K562 (cell line): ENCODE measurements around the gene KHDC3L. TPM values are rescaled to one million over a fixed set of nuclear protein-coding genes. Genes with fewer than 3 reads are reported as not detected.

Source experiments
- ATAC-seq: fragments of 200-7000 bp; cut with Tn5 transposase; 3 replicates; pipeline ENCODE4 v1.9.1; 2020; ENCODE audit warnings: moderate library complexity
- Bru-seq: library from RNA; stranded (reverse); fragments of 400-500 nt; gene quantifications from one replicate; lab custom pipeline; 2021; lab: Mats Ljungman, UMichigan
- BruChase-seq, 2 experiments: library from RNA; stranded (reverse); fragments of 400-500 nt; gene quantifications; one replicate each; lab custom pipeline; 2021; lab: Mats Ljungman, UMichigan
- BruUV-seq: library from RNA; stranded (reverse); fragments of 400-500 nt; replicated peaks from 2 replicates; lab custom pipeline; 2021; lab: Mats Ljungman, UMichigan
- CTCF ChIA-PET: fragments of 300-600 bp; formaldehyde crosslinking; extraction: SDS; loops from one replicate; lab custom pipeline; 2021; ENCODE audit warnings: low intra/inter-chr PET ratio; lab: Yijun Ruan, JAX
- POLR2A ChIA-PET: fragments of 300-600, 350-650 bp; sonication (Branson Sonifier 250); formaldehyde crosslinking; extraction: SDS; loops from one replicate; lab custom pipeline; 2021; ENCODE audit warnings: antibody characterized with exemption, inconsistent platforms; lab: Yijun Ruan, JAX
- DNase-seq, 4 experiments: peaks; one replicate each; pipeline versions ENCODE4 v3.0.0 to v3.0.0-alpha.2; 2011 to 2018; ENCODE audit warnings: low spot score in 3 of 4, mixed read lengths in 3 of 4; ENCODE audit errors: extremely low read depth in 1 of 4
- FAIRE-seq: peaks from 2 replicates; lab custom pipeline; 2011; peaks lifted over from hg19 to GRCh38; lab: Jason Lieb, UNC
- H2AFZ ChIP-seq: 2 replicates; pipeline ENCODE4 v1.6.0; 2011; ENCODE audit warnings: low read depth, low read length, control low read depth, inconsistent platforms
- H3K27ac ChIP-seq: fragments of 200-600 bp; 3 replicates; pipeline ENCODE4 v1.8.0; 2011; ENCODE audit warnings: low read depth, mild to moderate bottlenecking, control low read depth, inconsistent platforms, low read length, moderate library complexity, mixed read lengths; ENCODE audit errors: extremely low read depth
- H3K27me3 ChIP-seq, 2 experiments: fragments of 300-600 bp in 1 of 2; 2 replicates in 1 of 2; 3 replicates in 1 of 2; pipeline versions ENCODE4 v1.6.0 to v1.8.0; 2011; ENCODE audit warnings: inconsistent platforms in 2 of 2, low read length in 2 of 2, mild to moderate bottlenecking in 1 of 2, mixed read lengths in 1 of 2, moderate library complexity in 1 of 2; ENCODE audit not compliant: control insufficient read depth in 2 of 2, insufficient read depth in 2 of 2
- H3K36me3 ChIP-seq: fragments of 300-600 bp; 3 replicates; pipeline ENCODE4 v1.8.0; 2011; ENCODE audit warnings: mild to moderate bottlenecking, low read length, inconsistent platforms; ENCODE audit not compliant: control insufficient read depth, insufficient read depth
- H3K4me1 ChIP-seq, 2 experiments: fragments of 200-600 bp in 1 of 2; replicated peaks in 1 of 2; 2 replicates in 1 of 2; 3 replicates in 1 of 2; pipeline versions ENCODE4 v1.5.1 to v1.8.0; 2011; ENCODE audit warnings: inconsistent platforms in 2 of 2, low read length in 2 of 2, mild to moderate bottlenecking in 1 of 2, mixed read lengths in 1 of 2, moderate library complexity in 1 of 2; ENCODE audit not compliant: control insufficient read depth in 2 of 2, insufficient read depth in 2 of 2
- H3K4me2 ChIP-seq: 2 replicates; pipeline ENCODE4 v1.6.1; 2011; ENCODE audit warnings: low read length, control low read depth, inconsistent platforms, mixed read lengths; ENCODE audit not compliant: insufficient read depth
- H3K4me3 ChIP-seq: fragments of 200-600 bp; sonication (generic), shearing (Covaris generic); 2 replicates; pipeline ENCODE4 v1.5.1; 2016; ENCODE audit warnings: control low read depth, inconsistent platforms
- H3K79me2 ChIP-seq: fragments of 200-600 bp; 3 replicates; pipeline ENCODE4 v1.8.0; 2011; ENCODE audit warnings: low read length, inconsistent platforms; ENCODE audit not compliant: control insufficient read depth, insufficient read depth
- H3K9ac ChIP-seq, 2 experiments: 2 replicates each; pipeline versions ENCODE4 v1.6.0 to v1.6.1; 2011; ENCODE audit warnings: low read depth in 2 of 2, low read length in 2 of 2, control low read depth in 1 of 2, inconsistent platforms in 1 of 2, mild to moderate bottlenecking in 1 of 2, mixed read lengths in 1 of 2; ENCODE audit not compliant: insufficient read depth in 1 of 2
- H3K9me1 ChIP-seq: one replicate; pipeline ENCODE4 v1.6.0; 2011; ENCODE audit warnings: inconsistent platforms, mild to moderate bottlenecking, low read length, moderate library complexity; ENCODE audit not compliant: control insufficient read depth, insufficient read depth
- H3K9me3 ChIP-seq: replicated peaks from 2 replicates; pipeline ENCODE4 v1.5.1; 2011; ENCODE audit warnings: low read depth, low read length, inconsistent platforms; ENCODE audit not compliant: control insufficient read depth, insufficient read depth
- H4K20me1 ChIP-seq: replicated peaks from 2 replicates; pipeline ENCODE4 v1.6.1; 2011; ENCODE audit warnings: low read length, inconsistent platforms, mixed read lengths; ENCODE audit not compliant: control insufficient read depth, insufficient read depth
- GATAD2B ChIP-seq: fragments of 450-650 bp; IDR thresholded peaks from 2 replicates; pipeline ENCODE4 v1.6.1; 2017; ENCODE audit warnings: mild to moderate bottlenecking, borderline replicate concordance
- JUN ChIP-seq, 2 experiments: sonication (generic) in 1 of 2; formaldehyde crosslinking in 1 of 2; IDR thresholded peaks; 2 replicates each; pipeline versions ENCODE4 v1.6.1 to v1.8.0; 2012 to 2022; ENCODE audit warnings: borderline replicate concordance in 2 of 2, mild to moderate bottlenecking in 2 of 2, improper control_type of control experiment in 1 of 2, low read depth in 1 of 2, low read length in 1 of 2, missing genetic modification reagents in 1 of 2
- MEIS2 ChIP-seq: fragments of 450-650 bp; IDR thresholded peaks from 2 replicates; pipeline ENCODE4 v1.6.1; 2014; ENCODE audit warnings: mild to moderate bottlenecking; ENCODE audit not compliant: partially characterized antibody
- MYBL2 ChIP-seq, 2 experiments: fragments of 450-650 bp in 1 of 2; sonication (generic) in 1 of 2; formaldehyde crosslinking in 1 of 2; IDR thresholded peaks; 2 replicates each; pipeline versions ENCODE4 v1.6.1 to v1.8.1; 2017 to 2022; ENCODE audit warnings: borderline replicate concordance in 1 of 2, inconsistent platforms in 1 of 2, low read depth in 1 of 2, mild to moderate bottlenecking in 1 of 2, missing genetic modification reagents in 1 of 2, moderate library complexity in 1 of 2
- NONO ChIP-seq, 2 experiments: fragments of 200-400 bp in 1 of 2; fragments of 450-650 bp in 1 of 2; formaldehyde crosslinking in 1 of 2; IDR thresholded peaks; 2 replicates each; pipeline ENCODE4 v1.6.1; 2017; ENCODE audit warnings: low read depth in 2 of 2, mild to moderate bottlenecking in 2 of 2, moderate library complexity in 2 of 2, low read length in 1 of 2
- PPARD ChIP-seq: fragments of 250-450 bp; sonication (Bioruptor Pico); IDR thresholded peaks from 2 replicates; pipeline ENCODE4 v1.8.0; 2022; ENCODE audit warnings: inconsistent platforms, mild to moderate bottlenecking, moderate library complexity
- PTRF ChIP-seq: fragments of 450-650 bp; IDR thresholded peaks from 2 replicates; pipeline ENCODE4 v1.6.1; 2016; ENCODE audit warnings: mild to moderate bottlenecking, missing genetic modification characterization, missing compliant biosample characterization
- U2AF2 ChIP-seq: fragments of 200-400 bp; formaldehyde crosslinking; optimal IDR thresholded peaks from 2 replicates; pipeline ENCODE3; 2017; ENCODE audit warnings: low read depth, mild to moderate bottlenecking, low read length
- WGBS: fragments of 100-300 bp; shearing (Covaris generic); methylation state at CpG from one replicate; pipeline ENCODE4 v1.1.6; 2016; ENCODE audit warnings: low coverage, mixed read lengths; ENCODE audit not compliant: insufficient coverage; ENCODE audit errors: missing lambda C conversion rate; 5-methylcytosine and 5-hydroxymethylcytosine counted together
- in situ Hi-C: fragments of 300-500 bp; cut with MboI; formaldehyde crosslinking; loops from 4 replicates; pipeline ENCODE4 v1.15.0; 2018; ENCODE audit warnings: inconsistent platforms, mixed read lengths
- intact Hi-C: fragments of 100-400 bp; cut with micrococcal nuclease; formaldehyde crosslinking; loops from 2 replicates; pipeline ENCODE4 v1.14.2; 2022
- long read RNA-seq, 3 experiments: library from polyadenylated mRNA in 2 of 3; library from RNA in 1 of 3; unstranded in 2 of 3; stranded (forward) in 1 of 3; transcript quantifications; one replicate each; pipeline ENCODE4 v2.0.0, GENCODE V29; 2019 to 2022
- polyA minus RNA-seq, 3 experiments: library from RNA; depleted of rRNA, polyadenylated mRNA; stranded (reverse); fragments of >200 nt; gene quantifications; 2 replicates each; pipeline ENCODE4 v1.2.3, GENCODE V29; 2011
- polyA plus RNA-seq, 8 experiments: library from polyadenylated mRNA; depleted of rRNA in 4 of 8; stranded (reverse) in 5 of 8; unstranded in 3 of 8; fragments of >200 nt; fragmentation: Nextera tagmentation in 2 of 8; fragmentation: Illumina TruSeq in 1 of 8; extraction: Ambion mirVana in 2 of 8; extraction: Trizol in 1 of 8; gene quantifications; 2 replicates each; pipeline versions ENCODE4 v1.2.1 to v1.2.3, GENCODE V29; 2011 to 2014; ENCODE audit warnings: inconsistent platforms in 1 of 8, missing spikeins in 1 of 8
- total RNA-seq, 7 experiments: library from RNA; depleted of rRNA in 6 of 7; stranded (reverse); fragments of >200 nt in 6 of 7; fragmentation: Illumina TruSeq in 2 of 7; extraction: Trizol in 2 of 7; gene quantifications; 2 replicates each; pipeline versions ENCODE4 v1.2.1 to v1.2.3, GENCODE V29; 2011 to 2021; ENCODE audit warnings: low replicate concordance in 1 of 7
- TF ChIP-seq, protein P1 (sequence below): IDR thresholded peaks from 2 replicates; pipeline ENCODE4 v1.6.1; 2012; ENCODE audit warnings: low read depth, low read length, improper control_type of control experiment, borderline replicate concordance
- TF ChIP-seq, protein P2 (sequence below): fragments of 250-450 bp; sonication (Bioruptor Pico); IDR thresholded peaks from 2 replicates; pipeline ENCODE4 v1.5.0; 2021; ENCODE audit warnings: mild to moderate bottlenecking, borderline replicate concordance
- TF ChIP-seq, protein P3 (sequence below): fragments of 450-650 bp; formaldehyde crosslinking; IDR thresholded peaks from 2 replicates; pipeline ENCODE4 v1.4.0; 2022; ENCODE audit warnings: mild to moderate bottlenecking, moderate library complexity

Gene KHDC3L, protein sequence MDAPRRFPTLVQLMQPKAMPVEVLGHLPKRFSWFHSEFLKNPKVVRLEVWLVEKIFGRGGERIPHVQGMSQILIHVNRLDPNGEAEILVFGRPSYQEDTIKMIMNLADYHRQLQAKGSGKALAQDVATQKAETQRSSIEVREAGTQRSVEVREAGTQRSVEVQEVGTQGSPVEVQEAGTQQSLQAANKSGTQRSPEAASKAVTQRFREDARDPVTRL
- total RNA-seq (2011; cell fraction: chromatin; rRNA removed; ENCODE audit: low replicate concordance): not detected in 2 replicates
- total RNA-seq (2011; cell fraction: nucleolus; rRNA removed): not detected in 2 replicates
- total RNA-seq (2011; cell fraction: nucleoplasm; rRNA removed): not detected in 2 replicates
- not detected in 2 replicates for total RNA-seq (2014; rRNA removed)
- not detected in 2 replicates for total RNA-seq (2014; rRNA removed; fragmentation: Illumina TruSeq; extraction: Trizol)
- not detected in 2 replicates for total RNA-seq (2015; rRNA removed; fragmentation: Illumina TruSeq; extraction: Trizol)
- not detected in 2 replicates for total RNA-seq (2021)
- not detected in 2 replicates for polyA plus RNA-seq (2011; rRNA removed)
- not detected in 2 replicates for polyA plus RNA-seq (2011; cell fraction: cytosol; rRNA removed)
- polyA plus RNA-seq (2011; cell fraction: nucleus; rRNA removed): not detected in 2 replicates
- not detected in 2 replicates for polyA plus RNA-seq (2012)
- polyA plus RNA-seq (2014; fragmentation: Illumina TruSeq; extraction: Trizol): not detected in 2 replicates
- polyA plus RNA-seq (2014; fragmentation: Nextera tagmentation; extraction: Ambion mirVana): not detected
- not detected in 2 replicates for polyA plus RNA-seq (2014; rRNA removed)
- polyA minus RNA-seq (2011; rRNA and poly(A)+ RNA removed): not detected in 2 replicates
- polyA minus RNA-seq (2011; cell fraction: cytosol; rRNA and poly(A)+ RNA removed): not detected in 2 replicates
- not detected in 2 replicates for polyA minus RNA-seq (2011; cell fraction: nucleus; rRNA and poly(A)+ RNA removed)
- not detected for Bru-seq, nascent RNA
- BruChase-seq, experiment 1, labeled RNA remaining after a 2-hour chase: not detected
- BruChase-seq, experiment 2, labeled RNA remaining after a 6-hour chase: percentile 24 among the genes with signal in this experiment
- long read RNA-seq, experiment 1: 0 reads
- long read RNA-seq, experiment 2: 0 reads
- long read RNA-seq, experiment 3: 0 reads

DNA sequence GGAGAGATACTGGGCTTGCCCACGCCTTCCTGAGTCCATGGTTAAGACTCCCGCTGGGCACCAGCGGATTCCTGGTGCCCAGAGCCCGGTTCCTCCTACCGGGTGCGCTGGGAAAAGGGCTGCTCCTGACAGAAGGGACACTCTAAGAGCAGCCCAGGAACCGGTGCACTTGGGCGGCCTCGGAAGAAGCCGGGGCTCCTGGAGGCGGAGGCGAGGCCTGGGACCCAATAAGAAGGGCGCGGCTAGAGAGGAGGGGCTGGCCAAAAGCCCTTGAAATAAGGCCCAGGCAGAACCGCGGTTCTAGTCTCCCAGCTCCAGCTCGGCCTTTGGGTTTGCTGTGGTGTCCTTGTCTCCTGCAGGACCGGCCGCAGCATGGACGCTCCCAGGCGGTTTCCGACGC is at the start of gene KHDC3L:
Gene KHDC3L (plus strand): TSS at position 301 of the 400 bp plus-strand sequence. CDS start 72 bp downstream, at position 373.
- Histone ChIP-seq H3K79me2 (no peaks in the 10 kb centered on the region), H3K9me3 (no peaks in the 10 kb centered on the region), H2AFZ (0 out of 2 replicates have a peak within 1 kb of the TSS, but pooled peaks have one; percentile 9), H3K4me2 (no peak within 1 kb of the TSS), H3K4me1 (peaks cover 0 to 12% of the 10 kb centered on the region in 2 experiments; a peak in 1 of 5 replicates), H3K36me3 (no peaks in the 10 kb centered on the region), H3K27me3 (peaks cover 0 to 15% of the 10 kb centered on the region in 2 experiments; a peak in 3 of 5 replicates), H3K4me3 (no peak within 1 kb of the TSS), H3K9me1 (no peaks in the 10 kb centered on the region), H3K9ac (no peak within 1 kb of the TSS), H3K27ac (no peak within 1 kb of the TSS), H4K20me1 (no peaks in the 10 kb centered on the region)
- in situ Hi-C loops (no loop called here), intact Hi-C loops (no loop called here)
- DNase-seq (no peak), FAIRE-seq (no peak), ATAC-seq (0 out of 3 replicates have a peak, but pooled peaks have one; percentile 14)
- BruUV-seq: no TSS peak
- POLR2A ChIA-PET: no interaction called here
- CTCF ChIA-PET: no interaction called here
- TF ChIP-seq NONO (IDR thresholded peaks at IDR 0.05; ENCODE audit: low read depth in 2 of 2, low read length in 1 of 2) (no peak), MEIS2 (no peak), GATAD2B (no peak), JUN (IDR thresholded peaks at IDR 0.05; ENCODE audit: borderline replicate concordance, low read depth, low read length) (no peak), JUN (CRISPR knock-in tag; IDR thresholded peaks at IDR 0.05; ENCODE audit: borderline replicate concordance) (no peak), PPARD (no peak), PTRF (tag) (no peak), U2AF2 (no peak), MYBL2 (IDR thresholded peaks at IDR 0.05; ENCODE audit: low read depth) (no peak), MYBL2 (CRISPR knock-in tag; IDR thresholded peaks at IDR 0.05; ENCODE audit: borderline replicate concordance) (no peak)
- TF ChIP-seq, protein P1, sequence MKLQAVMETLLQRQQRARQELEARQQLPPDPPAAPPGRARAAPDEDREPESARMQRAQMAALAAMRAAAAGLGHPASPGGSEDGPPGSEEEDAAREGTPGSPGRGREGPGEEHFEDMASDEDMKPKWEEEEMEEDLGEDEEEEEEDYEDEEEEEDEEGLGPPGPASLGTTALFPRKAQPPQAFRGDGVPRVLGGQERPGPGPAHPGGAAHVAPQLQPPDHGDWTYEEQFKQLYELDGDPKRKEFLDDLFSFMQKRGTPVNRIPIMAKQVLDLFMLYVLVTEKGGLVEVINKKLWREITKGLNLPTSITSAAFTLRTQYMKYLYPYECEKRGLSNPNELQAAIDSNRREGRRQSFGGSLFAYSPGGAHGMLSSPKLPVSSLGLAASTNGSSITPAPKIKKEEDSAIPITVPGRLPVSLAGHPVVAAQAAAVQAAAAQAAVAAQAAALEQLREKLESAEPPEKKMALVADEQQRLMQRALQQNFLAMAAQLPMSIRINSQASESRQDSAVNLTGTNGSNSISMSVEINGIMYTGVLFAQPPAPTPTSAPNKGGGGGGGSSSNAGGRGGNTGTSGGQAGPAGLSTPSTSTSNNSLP: no peak
- TF ChIP-seq, protein P2, sequence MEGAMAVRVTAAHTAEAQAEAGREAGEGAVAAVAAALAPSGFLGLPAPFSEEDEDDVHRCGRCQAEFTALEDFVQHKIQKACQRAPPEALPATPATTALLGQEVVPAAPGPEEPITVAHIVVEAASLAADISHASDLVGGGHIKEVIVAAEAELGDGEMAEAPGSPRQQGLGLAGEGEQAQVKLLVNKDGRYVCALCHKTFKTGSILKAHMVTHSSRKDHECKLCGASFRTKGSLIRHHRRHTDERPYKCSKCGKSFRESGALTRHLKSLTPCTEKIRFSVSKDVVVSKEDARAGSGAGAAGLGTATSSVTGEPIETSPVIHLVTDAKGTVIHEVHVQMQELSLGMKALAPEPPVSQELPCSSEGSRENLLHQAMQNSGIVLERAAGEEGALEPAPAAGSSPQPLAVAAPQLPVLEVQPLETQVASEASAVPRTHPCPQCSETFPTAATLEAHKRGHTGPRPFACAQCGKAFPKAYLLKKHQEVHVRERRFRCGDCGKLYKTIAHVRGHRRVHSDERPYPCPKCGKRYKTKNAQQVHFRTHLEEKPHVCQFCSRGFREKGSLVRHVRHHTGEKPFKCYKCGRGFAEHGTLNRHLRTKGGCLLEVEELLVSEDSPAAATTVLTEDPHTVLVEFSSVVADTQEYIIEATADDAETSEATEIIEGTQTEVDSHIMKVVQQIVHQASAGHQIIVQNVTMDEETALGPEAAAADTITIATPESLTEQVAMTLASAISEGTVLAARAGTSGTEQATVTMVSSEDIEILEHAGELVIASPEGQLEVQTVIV (CRISPR knock-in tag): no peak
- TF ChIP-seq, protein P3, sequence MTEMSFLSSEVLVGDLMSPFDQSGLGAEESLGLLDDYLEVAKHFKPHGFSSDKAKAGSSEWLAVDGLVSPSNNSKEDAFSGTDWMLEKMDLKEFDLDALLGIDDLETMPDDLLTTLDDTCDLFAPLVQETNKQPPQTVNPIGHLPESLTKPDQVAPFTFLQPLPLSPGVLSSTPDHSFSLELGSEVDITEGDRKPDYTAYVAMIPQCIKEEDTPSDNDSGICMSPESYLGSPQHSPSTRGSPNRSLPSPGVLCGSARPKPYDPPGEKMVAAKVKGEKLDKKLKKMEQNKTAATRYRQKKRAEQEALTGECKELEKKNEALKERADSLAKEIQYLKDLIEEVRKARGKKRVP (CRISPR knock-in tag): no peak
- 41% methylated on average over 22 of the region's 23 CpGs for WGBS
